GM11168 (cell line): ENCODE measurements around the gene PASK.

Experiments used
- in situ Hi-C: fragments of 300-500 bp; cut with MboI; formaldehyde crosslinking; loops from one replicate; pipeline ENCODE4 v1.12.0; 2022; ENCODE audit warnings: low sequenced_read_pairs; ENCODE audit not compliant: unreplicated experiment

PASK gene

GRCh38 chr2:241130316-241130715 is 19.0 kb downstream of the PASK start:
- in situ Hi-C loops = no loop called here

- in situ Hi-C loops = no loop called here
Observed at GRCh38 chr2:241129086-241129871, 20.0 kb downstream of the PASK start.

GRCh38 chr2:241128266-241128665 is 21.0 kb downstream of the PASK start:
- in situ Hi-C loops = no loop called here

- in situ Hi-C loops = no loop called here
Observed at GRCh38 chr2:241126771-241127202, 22.5 kb downstream of the PASK start.

GRCh38 chr2:241126201-241126611 is 23.1 kb downstream of the PASK start:
- in situ Hi-C loops = no loop called here

GRCh38 chr2:241125626-241126025 is 23.6 kb downstream of the PASK start:
- in situ Hi-C loops = no loop called here

- in situ Hi-C loops = no loop called here
Observed at GRCh38 chr2:241123816-241124536, 25.3 kb downstream of the PASK start.

- in situ Hi-C loops = no loop called here
Observed at GRCh38 chr2:241122376-241123002, 26.8 kb downstream of the PASK start.

GRCh38 chr2:241121008-241121407 is 28.3 kb downstream of the PASK start:
- in situ Hi-C loops = no loop called here

GRCh38 chr2:241120440-241120839 is 28.8 kb downstream of the PASK start:
- in situ Hi-C loops = no loop called here

- in situ Hi-C loops = no loop called here
Observed at GRCh38 chr2:241118737-241119505, 30.4 kb downstream of the PASK start.

GRCh38 chr2:241116606-241117560 is 32.4 kb downstream of the PASK start:
- in situ Hi-C loops = no loop called here

- in situ Hi-C loops = no loop called here
Observed at GRCh38 chr2:241115361-241115760, 33.9 kb downstream of the PASK start.

GRCh38 chr2:241114836-241115235 is 34.4 kb downstream of the PASK start:
- in situ Hi-C loops = no loop called here

- in situ Hi-C loops = no loop called here
Observed at GRCh38 chr2:241112592-241112991, 36.7 kb downstream of the PASK start.

- in situ Hi-C loops = no loop called here
Observed at GRCh38 chr2:241112046-241112445, 37.2 kb downstream of the PASK start.

- in situ Hi-C loops = no loop called here
Observed at GRCh38 chr2:241111440-241111805, 37.8 kb downstream of the PASK start.

- in situ Hi-C loops = no loop called here
Observed at GRCh38 chr2:241110607-241111439, 38.4 kb downstream of the PASK start.
